ENCODE results near the gene TACR2.

Gene TACR2

DNA sequence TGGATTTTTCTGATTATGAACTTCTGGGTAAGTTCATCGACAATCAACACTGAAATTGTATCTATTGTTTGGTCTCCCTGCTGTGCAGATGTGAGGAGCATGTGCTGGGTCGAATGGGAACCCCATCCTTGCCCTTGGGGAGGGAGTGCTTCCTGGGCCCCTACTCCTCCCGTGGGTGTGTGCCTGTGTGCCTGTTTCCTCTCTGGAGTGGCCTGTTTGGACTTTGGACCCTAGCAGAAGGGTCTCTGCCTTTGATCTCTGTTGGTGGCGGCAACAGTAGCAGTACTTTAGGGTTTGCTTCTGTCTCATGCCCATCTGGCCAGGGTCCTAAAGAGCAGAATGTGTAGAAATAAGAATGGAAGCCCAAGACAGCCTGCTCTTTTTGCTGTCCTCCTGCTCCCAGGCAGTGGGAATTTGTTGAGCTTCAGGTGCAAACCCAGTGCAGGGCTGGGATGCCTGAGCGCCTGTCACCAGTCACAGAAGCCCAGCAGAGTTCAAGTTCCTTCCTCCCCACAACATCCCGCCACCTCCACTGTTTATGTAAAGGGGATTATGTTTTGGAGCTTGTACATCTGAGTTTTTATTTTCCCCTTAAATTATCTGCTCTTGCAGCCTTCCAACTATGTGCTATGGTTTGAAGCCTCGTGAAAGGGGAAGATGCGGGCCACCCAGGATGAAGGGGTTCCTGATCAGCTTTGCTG lies 1.5 kb upstream of the TACR2 start:
- DNase-seq, result no peak

DNA sequence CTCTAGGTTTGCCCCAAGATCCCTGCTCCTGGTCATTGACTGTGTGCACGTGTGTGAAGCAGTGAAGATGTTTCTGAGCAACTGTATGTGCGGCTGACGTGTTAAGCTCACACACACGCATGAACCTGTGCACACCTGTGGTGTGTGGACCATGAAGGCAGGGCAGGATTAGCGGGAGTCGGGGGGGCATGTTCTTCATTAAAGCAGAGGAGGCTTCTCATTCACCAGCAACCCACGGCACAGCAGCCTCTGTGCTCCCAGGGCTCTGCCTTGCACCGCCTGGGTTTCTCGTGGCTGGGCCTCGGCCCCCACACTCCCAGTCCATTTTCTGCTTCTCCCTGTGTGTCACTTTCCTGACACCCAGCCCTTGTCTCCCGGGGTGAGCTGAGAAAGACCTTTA lies 824 bp upstream of the TACR2 start:
- DNase-seq, result no peak

DNA sequence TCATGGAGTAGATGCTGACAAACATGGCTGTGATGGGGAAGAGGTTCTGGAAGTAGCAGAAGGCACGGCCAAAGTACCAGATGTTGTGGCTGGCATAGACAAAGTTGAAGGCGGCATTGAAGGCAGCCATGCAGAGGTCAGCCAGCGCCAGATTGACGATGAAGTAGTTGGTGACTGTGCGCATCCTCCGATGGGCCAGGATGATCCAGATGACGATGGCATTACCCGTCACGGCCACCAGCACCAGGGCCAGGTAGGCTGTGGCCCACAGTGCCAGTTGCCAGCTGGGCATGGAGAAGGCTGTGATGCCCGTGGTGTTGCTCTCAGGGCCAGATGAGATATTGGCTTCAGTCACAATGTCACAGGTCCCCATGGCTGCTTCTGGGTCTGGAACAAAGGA lies 767 bp downstream of the TACR2 start:
- DNase-seq, result no peak

DNA sequence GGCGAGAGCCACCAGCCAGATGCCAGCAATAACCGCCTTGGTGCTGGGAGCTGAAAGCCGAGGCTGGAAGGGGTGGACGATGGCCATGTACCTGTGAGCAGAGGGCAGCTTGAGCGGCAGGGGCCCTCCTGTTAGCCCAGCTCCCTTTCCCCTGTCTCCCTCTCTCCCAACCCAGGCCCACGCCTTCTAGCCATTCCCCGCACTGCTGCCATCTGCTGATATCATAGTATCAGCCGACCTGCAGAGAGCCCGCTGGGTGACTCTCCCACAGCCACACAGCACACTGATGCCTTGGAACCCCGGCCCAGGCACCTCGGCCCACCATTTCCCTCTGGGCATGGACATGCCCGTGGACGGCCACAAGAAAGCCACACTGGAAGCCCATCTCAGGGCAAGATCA lies 1.7 kb downstream of the TACR2 start:
- no peak for DNase-seq

DNA sequence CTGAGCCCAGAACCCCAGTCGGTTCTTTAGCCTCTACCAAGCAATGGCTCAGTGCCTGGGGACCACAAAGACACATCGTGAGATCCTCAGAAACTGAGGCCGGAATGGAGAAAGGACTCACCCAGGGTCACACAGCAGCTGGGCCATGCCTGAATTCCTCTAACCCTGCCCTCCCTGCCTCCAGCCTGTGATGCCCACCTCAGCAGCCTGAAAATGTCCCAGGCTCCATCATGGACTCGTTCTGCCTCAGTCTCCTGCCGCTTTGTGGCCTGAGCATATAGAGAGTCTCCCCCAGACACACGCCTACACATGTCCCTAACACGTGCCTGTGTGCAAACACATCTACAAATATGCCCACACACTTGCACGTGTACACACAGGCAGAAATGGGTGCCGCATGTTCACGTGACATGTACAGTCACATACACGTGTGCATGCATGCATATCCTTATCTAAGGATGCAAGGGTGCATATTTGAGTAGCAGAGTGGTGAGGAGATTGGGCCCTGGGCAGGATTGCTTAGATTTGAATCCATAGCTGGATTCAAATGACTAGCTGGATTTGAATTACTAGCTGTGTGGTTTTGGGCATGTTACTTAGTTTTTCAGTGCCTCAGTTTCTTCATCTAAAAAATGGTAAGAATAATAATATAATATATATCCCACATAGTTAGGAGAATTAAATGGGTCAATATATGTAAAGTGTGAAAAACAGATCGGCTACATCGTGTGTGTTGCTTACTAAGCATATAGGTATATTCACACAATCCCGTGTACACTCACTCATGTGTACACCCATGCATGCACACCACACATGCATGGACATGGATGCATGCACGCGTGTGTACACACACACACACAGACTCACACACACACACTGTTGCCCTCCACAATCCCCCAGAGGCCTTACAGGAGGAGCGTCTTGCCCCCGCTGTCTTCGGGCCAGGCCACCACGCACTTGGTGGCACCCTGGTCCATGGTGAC lies 2.4 kb downstream of the TACR2 start:
- no peak for DNase-seq

DNA sequence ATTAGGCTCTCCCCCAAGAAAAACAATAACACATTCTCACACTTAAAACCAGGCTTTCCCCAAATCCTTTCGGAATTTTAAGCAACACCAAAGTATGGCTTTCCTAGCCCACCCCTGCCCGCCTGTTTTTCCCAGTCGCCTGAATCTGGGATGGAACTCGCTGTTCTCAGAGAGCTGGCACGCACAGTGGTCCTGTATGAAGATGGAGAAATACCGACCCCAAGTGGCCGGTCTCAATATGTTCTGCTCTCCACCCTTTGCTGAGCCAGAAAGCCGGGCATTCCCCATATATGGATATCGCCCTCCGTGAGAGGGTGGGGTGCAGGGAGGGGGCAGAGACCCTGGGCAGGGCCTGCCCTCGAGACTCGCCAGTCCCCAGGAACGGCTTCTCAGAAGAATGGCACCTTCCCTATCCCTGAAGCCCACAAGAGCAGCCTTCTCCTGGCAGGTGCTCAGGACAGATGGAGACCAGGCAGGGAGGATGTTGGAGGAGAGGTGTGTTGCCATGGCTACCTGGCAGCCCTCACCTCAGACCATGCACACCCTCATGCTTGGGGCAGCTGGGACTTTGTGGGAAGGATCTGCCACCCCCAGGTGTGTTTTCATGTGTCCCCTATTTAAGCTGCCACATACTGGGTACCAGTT lies 3.4 kb downstream of the TACR2 start:
- no peak for DNase-seq

DNA sequence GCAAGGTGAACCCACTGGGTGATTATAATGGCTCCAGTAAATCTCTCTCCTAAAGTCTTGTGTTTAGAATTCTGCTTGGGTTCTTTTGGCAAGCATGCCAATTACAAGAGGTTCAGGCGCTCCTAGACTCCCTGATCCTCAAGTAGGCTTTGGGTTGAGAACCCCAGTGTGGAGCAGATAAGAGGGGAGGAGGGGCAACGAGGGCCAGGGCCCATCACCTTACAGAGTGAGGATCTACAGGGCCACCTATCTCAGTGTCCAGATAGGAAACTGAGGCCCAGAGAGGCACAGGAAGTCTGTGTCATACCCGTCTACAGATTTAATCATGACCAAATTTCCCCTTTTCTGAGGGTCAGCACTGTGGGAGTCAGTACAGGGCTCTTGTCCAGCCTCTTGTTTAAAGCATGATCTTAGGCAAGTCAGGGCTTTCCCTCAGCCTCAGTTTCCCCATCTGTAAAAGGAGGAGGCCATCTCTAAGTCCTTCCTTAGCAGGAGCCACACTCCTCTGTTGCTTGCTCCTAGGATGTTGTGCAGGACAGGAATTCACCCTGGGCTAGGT lies 4.4 kb downstream of the TACR2 start:
- DNase-seq, result no peak

DNA sequence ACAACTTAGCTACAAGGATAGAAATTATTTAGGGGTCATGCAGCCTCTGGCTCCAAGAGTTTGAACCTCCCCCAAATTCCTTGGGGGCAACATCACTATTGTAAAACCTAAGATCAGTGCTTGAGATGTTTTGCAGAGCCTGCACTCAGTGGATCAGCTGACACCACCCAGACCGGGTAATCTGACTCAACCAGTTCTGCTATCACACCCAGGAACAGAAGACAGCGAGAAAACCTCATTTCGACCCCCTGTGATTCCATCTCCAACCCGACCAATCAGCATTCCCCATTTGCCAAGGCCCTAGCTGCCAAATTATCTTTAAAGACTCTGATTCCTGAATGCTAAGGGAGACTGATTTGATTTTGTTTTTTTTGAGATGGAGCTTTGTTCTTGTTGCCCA lies 5.2 kb downstream of the TACR2 start:
- no peak for DNase-seq

DNA sequence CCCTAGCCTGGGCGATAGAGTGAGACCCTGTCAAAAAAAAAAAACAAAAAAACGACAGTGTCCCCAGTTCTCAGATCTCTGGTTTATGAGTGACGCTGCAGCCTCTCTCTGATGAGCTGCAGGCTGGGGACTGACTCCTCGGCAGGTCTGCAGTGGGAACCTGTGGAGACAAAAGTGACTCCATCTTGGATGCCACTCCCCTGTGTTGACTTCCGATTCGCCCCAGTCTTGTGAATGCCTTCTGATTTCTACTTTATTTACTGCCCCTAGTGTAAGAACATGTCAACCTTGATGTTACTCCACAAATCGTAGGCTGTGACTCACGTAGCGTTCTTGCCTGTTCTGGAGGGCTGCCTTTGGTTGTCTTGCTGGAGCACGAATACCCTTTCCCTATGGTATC lies 6.2 kb downstream of the TACR2 start:
- DNase-seq, result no peak

DNA sequence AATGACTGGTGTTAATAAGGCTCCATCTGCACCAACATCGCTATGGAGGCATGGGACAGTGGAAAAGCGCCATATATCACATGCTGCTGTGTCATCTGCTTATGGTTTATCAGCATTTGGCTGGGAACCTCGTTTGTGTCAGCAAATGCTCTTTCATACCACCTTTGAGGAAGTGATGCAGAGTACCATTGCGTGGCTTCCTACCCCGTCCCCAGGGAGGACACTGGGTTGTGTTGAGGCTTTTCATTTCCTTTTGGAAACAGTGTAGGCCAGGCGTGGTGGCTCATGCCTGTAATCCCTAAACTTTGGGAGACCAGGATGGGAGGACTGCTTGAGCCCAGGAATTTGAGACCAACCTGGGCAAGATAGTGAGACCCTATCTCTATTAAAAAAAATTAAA lies 6.8 kb downstream of the TACR2 start:
- DNase-seq, result no peak

DNA sequence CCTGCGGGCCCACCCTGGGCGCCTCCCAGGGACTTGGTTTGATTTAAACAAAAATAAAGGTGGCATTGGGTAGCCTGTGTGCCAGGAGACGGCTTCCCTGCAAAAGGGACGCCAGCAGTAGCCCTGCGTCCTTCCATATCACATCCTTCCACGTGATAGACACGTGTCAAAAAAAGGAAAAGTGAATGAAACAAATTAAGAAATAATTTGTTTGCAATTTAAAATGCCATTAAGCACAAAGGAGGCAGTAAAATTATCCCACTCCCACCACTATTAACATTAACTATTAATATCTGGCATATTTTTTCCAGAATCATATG lies 7.6 kb downstream of the TACR2 start:
- DNase-seq, result no peak

DNA sequence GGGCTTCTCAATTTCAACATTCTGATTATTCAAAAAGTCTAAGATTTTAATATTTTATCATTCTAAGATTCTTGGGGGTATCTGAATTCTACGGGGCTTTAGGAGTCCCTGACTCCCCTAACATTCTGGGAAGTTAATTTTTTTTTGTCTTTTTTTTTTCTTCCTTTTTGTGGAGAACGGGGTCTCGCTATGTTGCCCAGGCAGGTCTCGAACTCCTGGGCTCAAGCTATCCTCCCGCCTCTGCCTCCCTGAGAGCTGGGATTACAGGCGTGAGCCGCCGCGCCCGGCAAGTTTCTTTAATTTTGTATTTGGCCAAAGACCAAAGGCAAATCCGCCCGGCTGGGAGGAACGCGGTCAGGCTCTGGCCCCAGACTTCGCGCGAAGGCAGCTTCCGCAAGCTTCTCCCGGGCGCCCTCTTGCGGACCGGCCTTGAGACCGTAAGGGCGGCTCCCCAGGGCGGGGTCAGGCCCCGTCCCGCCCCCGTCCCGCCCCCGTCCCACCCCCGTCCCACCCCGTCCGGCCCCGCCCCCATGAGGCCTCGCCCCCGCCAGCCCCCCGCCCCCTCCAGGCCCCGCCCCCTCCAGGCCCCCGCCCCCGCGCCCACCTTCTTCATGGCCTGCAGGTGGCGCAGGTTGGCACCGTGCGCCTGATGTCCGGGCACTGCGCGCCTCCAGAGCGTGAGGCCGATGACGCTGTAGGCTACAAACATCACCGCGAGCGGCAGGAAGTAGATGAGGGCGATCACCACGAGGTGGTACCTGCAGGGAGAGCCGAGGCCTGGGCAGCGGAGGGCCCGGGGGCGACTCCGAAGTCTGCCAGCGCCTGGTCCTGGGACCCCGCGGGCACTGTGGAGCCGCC lies 8.2 kb downstream of the TACR2 start:
- peak; percentile 88 for DNase-seq

DNA sequence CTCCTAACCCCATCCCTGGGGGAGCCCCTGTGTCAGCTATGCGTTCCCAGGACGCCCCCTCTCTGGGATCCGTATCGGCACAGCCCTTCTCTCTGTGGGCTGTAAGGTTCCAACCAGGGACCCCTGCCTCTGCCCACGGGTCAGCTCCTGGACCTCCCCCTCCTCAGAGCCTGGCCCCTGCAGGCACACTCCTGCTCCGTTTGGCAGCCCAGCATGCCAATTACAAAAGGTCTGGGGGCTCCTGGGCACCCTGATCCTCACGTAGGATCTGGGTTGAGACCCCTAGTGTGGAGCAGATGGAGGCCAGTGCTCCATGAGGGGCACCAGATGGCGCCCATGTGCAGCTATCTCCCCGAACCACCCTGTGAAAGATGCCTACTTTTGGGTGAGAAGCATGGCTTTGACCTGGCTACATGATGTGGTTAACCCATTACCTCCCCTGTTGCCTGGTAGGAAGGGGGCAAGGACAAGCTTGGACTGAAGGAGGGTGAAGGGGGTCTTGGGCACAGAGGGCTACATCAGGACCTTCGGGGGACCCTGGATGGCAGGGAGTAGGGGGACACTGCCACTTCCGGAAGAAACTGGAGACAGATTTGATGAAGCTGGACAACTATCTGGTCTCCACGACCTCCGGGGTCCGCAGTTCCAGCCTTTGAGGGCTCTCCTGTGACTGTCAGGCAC lies 9.0 kb downstream of the TACR2 start:
- DNase-seq, result peak; percentile 22

DNA sequence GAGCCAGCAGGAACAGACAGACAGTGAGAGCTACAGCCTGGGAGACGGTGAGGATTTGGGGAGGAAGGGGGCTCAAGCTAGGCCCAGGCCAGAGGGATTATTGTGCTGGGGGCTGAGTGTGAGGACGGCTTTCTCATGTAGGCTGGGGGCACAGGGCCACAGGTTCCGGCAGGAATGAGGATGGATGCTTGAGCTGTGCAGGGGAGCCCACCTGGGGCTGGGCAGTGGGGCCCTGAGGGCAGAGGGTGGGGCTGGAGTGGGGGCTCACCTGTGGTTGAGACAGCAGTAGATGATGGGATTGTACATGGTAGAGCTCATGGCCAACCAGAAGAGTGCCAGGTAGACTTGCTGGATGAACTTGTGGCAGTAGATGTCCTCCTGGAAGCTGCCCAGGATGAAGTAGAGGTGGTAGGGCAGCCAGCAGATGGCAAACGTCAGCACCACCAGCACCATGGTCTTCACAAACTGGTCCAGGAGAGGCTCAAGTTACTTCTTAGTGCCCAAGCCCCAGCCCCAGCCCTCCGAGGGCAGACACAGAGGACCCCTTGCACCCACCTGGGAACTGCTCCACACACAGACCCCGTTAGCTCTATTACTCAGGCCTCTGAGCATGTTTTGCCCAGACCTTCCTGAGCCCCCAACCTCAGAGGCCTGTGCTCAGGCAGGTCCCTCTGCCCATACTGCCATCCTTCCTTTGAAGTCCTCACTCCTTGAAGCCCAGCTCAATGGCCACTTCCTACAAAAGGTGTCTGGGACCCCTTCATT lies 9.7 kb downstream of the TACR2 start:
- DNase-seq, result no peak

DNA sequence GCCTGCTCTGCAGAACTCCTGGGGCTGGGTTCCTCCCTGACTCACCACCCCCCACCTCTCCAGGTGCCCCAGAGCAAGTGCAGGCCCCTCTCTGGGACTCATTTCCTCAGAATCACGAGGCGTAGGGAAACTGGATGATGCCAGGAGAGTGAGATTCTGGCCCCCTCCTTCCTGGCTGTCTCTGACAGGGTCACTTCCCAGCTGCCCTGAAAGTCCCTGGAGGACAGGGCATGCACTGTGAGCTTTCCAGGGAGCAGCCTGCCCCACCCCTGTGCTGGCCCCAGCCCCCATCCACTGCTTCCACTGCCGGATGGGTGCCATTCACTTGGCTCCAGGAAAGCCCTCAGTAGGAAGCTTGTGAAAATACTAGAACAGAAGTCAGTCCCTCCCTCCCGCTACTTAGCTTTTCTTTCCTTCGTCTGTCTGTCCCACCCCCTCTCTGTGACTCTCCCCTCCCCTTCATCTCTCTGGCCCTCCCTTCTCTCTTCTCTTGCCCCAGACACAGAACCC lies 10.4 kb downstream of the TACR2 start:
- no peak for DNase-seq

DNA sequence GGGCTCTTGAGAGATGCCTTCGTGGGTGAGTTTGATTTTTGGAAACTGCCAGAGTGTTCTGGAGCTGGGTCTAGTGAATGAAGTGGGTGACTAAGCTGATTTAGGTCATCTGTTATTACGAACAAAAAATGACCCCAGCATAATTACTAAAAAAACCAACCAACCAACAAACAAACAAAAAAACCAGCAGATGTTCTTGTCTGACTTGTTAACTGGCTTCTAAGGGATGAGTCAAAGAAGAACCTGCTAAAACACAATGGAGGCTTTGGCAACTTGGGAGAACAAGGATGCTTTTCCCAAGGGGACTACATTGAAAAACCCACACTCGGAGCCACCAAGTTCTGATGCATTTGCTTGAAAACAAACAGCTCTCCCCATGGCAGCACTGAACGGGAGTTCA lies 11.5 kb downstream of the TACR2 start:
- no peak for DNase-seq

DNA sequence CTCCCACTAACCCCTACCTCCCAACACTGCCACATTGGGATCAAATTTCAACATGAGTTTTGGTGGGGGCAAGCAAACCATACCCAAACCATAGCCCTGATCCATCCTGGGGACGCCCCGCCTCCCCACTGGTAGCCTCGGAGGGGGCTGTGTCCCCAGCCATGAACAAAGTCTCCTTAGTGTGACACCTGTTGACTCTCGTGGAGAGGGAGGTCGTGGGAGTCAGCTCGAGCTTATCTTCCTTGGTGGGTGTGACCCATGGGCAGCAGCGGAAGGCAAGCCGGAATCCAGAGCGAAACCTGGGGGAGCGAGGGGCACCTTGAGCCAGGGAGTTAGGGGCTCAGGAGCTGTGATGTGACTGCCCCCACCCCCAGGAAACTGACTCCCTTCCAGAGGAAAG lies 11.9 kb downstream of the TACR2 start:
- DNase-seq, result no peak

DNA sequence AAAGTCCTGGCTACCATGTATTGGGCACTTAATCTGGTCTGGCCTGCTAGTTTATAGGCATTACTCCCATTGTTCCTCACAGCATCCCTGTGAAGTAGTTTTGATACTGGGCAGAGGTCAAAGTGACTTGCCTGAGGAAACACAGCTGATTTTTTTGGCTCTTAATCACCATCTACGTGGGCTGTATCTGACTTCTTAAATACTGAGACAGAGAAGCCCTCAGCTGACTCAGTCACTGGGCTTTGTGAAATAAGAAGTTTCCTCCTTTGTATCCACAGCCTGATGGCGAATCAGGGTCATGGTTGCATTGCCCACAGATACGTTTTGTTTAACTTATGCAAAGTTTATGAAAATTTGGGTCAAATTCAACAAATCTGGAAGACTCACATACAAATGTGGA lies 13.2 kb downstream of the TACR2 start:
- no peak for DNase-seq

DNA sequence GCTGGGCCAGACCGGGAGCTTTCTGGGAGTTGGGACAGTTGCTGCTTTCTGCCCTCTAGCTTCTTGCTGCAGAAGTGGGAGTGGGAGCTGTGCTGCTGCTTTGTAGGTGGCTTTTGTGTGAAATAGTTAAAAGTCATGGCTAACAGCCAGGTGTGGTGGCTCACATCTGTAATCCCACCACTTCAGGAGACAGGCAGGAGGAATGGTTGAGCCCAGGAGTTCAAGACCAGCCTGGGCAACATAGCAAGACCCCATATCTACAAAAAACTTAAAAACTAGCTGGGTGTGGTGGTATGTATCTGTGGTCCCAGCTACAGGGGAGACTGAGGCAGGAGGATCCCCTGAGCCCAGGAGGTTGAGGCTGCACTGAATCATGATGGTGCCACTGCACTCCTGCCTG lies 13.7 kb downstream of the TACR2 start:
- DNase-seq, result no peak

DNA sequence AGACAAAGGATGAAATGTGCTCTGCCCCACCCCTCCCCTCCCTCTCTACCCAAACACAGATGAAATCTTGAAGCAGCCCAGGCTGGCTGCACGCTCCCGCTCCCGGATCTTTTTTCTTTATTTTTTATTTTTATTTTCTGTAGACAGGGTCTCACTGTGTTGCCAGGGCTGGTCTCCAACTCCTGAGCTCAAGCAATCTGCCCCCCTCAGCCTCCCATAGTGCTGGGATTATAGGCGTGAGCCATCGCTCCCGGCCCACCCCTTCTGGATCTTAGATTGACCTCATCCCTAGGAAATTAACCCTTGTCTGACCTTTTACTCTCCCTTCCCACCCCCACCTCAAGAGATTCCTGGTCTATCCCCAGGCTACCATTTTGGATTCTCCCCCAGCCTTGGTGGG lies 14.3 kb downstream of the TACR2 start:
- no peak for DNase-seq

DNA sequence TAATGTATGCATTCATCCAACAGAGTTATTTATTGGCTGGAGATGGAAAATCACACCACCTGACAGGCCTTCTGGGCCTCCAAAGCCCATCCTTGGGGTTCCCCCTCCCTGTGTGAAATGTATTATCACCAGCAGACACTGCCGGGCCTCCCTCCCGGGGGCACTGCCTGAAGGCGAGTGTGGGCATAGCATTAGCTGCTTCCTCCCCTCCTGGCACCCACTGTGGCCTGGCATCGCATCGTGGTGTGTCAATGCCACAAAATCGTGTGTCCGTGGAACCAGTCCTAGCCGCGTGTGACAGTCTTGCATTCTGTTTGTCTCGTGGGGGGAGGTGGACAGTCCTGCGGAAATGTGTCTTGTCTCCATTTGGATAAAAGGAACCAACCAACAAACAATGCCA lies 15.3 kb downstream of the TACR2 start:
- DNase-seq, result no peak
